HG02623 (cell line): ENCODE measurements around the gene ADARB2.

Experiments
- ATAC-seq: cut with Tn5 transposase; IDR thresholded peaks from one replicate; pipeline ENCODE4 v1.9.1; 2021; ENCODE audit warnings: moderate library complexity; ENCODE audit not compliant: unreplicated experiment

The ADARB2 gene

DNA sequence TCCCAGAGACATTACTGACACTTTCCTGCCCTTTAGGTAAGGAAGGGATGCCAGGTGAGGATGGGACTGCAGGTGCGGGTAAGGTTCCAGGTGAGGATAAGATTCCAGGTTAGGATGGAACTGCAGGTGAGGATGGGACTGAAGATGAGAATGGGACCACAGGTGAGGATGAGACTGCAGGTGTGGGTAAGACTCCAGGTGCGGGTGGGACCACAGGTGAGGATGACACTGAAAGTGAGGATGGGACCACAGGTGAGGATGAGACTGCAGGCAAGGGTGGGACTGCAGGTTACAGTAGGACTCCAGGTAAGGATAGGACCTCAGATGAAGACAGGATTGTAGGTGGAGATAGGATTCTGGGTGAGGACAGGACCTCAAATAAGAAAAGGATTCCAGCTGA lies 358.9 kb downstream of the ADARB2 start:
- ATAC-seq, result no peak

GRCh38 chr10:1377740-1378397 lies 359.5 kb downstream of the ADARB2 start:
- ATAC-seq, result no peak

DNA sequence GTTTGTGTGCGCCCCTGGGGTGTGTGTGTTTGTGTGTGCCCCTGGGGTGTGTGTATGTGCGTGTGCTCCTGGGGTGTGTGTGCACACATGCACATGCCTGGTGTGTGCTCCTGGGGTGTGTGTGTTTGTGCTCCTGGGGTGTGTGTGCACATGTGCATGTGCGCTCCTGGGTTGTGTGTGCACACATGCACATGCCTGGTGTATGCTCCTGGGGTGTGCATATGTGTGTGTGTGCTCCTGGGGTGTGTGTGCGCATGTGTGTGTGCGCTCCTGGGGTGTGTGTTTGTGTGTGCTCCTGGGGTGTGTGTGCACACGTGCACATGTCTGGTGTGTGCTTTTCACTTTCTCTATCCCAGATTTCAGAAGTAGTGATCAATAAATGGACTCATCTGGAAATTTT lies 360.1 kb downstream of the ADARB2 start:
- ATAC-seq, result no peak

DNA sequence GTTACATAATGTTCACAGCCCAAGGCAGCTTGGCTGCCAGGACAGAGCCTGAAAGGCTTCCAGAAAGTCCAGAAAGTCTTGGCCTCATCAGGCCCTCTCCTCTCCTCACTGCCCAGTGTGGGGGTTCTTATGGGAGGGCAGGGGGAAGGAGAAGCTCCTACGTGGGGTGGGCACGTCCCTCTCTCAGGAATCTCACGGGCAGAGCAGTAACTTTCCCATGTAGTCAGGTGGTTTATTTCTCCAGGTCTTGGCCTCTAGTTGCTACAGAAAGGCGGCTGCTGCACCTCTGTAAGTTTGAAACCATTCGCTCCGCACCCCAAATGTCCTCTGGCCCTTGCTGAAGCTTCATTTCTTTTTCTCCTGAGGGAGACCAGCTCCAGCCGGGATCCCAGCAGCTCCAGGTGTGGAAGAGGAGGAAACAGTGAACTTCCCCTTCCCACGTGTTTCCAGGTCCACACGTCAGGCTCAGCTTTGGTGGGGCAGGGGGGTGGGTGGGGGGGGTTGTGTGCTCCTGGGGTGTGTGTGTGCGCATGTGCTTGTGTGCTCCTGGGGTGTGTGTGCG lies 360.9 kb downstream of the ADARB2 start:
- ATAC-seq, result no peak

DNA sequence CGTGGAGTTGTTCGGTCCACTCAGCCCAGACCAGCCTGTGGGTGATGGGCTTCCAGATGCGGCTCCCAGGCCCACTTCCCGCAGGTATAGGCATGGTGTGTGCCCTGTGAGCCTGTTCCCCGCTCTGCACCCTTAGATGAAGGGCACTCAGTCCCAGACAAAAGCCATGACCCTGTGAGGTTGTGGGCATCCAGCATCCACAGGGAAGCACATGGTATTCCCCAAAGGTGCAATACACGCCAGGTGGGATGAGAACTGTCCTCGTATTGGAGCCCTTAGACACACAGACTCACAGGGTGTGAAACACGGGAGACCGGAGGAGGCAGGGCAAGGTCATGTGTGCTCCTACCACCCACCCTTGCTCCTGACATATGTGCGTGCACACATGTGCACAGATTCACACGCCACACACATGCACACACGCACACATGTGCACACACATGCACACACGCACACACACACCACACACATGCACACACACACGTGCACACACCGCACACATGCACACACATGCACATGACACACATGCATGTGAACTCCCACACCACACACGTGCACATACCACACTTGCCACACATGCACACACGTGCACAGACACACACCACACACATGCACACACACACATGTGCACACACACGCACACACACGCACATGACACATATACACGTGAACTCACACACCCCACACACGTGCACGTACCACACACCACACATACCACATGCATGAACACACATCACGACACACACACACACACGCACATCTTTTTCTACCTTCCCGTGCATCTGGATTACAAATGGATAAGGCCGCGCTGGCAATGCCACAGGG lies 361.8 kb downstream of the ADARB2 start:
- no peak for ATAC-seq

GRCh38 chr10:1374511-1375345 lies 362.6 kb downstream of the ADARB2 start:
- no peak for ATAC-seq

- ATAC-seq, result no peak
Observed at GRCh38 chr10:1373287-1373686, 364.0 kb downstream of the ADARB2 start.

- ATAC-seq, result no peak
Observed at GRCh38 chr10:1372212-1372611, 365.1 kb downstream of the ADARB2 start.

DNA sequence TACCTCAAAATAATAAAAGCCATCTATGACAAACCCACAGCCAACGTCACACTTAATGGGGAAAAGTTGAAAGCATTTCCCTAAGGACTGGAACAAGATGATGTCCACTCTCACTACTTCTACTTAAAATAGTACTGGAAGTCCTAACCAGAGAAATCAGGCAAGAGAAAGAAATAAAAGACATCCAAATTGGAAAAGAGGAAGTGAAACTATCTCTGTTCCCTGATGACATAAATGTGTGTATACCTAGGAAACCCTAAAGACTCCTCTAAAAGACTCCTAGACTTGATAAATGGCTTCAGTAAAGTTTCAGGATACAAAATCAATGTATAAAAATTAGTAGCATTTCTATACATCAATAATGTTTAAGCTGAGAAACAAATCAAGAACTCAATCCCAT lies 367.0 kb downstream of the ADARB2 start:
- ATAC-seq, result no peak

DNA sequence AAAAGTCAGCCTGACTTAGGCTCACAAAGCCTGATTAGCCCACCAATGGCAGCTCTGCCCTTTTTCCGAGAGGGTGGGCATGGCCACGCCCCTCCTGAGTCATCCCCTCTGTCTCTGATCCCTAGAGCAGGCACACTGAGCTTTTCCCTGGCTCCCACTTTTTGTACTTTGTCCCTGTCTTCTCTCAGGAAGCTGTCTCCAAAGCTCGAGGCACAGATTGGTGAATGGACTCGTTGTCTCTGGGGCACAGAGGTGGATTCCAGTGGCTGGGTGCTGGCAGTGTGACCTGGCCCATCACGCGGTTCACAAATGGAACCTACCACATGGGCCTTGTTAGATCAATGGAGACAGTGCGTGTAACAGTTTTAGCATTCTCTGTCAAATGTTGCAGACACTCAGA lies 367.7 kb downstream of the ADARB2 start:
- no peak for ATAC-seq

DNA sequence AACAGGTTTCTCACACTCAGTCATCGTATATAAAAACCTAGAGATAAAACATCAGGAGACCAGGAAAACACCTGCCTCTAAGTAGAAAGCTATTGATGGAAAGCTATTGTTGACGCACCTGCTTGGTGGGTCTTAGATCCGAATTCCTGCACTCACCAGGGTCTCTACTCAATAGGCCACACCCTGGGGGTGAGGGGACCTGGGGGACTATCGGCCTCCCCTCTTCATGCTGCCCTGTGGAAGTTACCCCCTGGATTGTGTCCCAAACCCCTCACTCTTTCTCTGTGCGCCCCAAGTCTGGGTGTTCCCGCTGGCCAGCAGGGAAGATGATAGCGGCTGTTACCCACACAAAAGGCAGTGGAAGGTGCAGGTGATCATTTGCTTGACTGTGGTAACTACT lies 368.1 kb downstream of the ADARB2 start:
- ATAC-seq, result no peak

GRCh38 chr10:1368842-1369171 lies 368.5 kb downstream of the ADARB2 start:
- ATAC-seq, result no peak

GRCh38 chr10:1367938-1368841 lies 369.1 kb downstream of the ADARB2 start:
- no peak for ATAC-seq

GRCh38 chr10:1366811-1367425 lies 370.4 kb downstream of the ADARB2 start:
- no peak for ATAC-seq

DNA sequence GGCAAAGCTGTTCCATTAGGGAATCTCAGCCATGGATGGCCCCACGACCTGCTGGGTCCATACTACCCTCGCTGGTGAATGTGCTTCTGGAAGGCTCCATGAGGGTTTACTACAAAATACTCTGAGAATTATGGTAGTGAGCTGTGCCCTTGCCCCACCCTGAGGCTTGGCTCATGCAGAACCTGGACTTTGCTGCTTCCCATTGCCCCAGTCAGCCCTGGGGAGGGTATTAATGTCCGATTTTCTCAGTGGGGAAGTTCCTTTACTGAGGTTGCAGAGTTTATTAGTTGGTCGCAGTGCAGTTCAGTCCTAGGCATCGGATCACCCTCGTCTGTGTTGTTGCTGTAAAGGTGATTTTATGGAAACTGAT lies 371.0 kb downstream of the ADARB2 start:
- ATAC-seq, result no peak

- ATAC-seq, result no peak
Observed at GRCh38 chr10:1365540-1366321, 371.6 kb downstream of the ADARB2 start.

GRCh38 chr10:1364151-1364910 lies 373.0 kb downstream of the ADARB2 start:
- no peak for ATAC-seq

GRCh38 chr10:1363446-1364121 lies 373.7 kb downstream of the ADARB2 start:
- ATAC-seq, result no peak
